LoVo (cell line): ENCODE results near the gene NLGN1.
A peak's percentile ranks its signal among the peaks of the same experiment; 100 is the strongest.
"Not testable (repeated sequence)": the region's sequence is repeated elsewhere in the genome, so short reads cannot be mapped to it uniquely, and the experiment has no call there.

ENCODE experiments used
- DNase-seq: peaks from one replicate; pipeline ENCODE4 v3.0.0-alpha.2; 2016; ENCODE audit warnings: low spot score

Gene NLGN1

GRCh38 chr3:173430576-173430975 lies 33.0 kb downstream of the NLGN1 start:
- DNase-seq: no peak

- DNase-seq: no peak
These were observed 41.5 kb downstream of the NLGN1 start for GRCh38 chr3:173439004-173439403.

- no peak for DNase-seq
These were observed 43.0 kb downstream of the NLGN1 start for GRCh38 chr3:173440514-173440913.

GRCh38 chr3:173451561-173451960 lies 54.0 kb downstream of the NLGN1 start:
- DNase-seq: not testable (repeated sequence)

GRCh38 chr3:173463250-173463649 lies 65.7 kb downstream of the NLGN1 start:
- no peak for DNase-seq

GRCh38 chr3:173465112-173465511 lies 67.6 kb downstream of the NLGN1 start:
- no peak for DNase-seq

GRCh38 chr3:173465898-173466678 lies 68.5 kb downstream of the NLGN1 start:
- DNase-seq: no peak

GRCh38 chr3:173467501-173467900 lies 70.0 kb downstream of the NLGN1 start:
- no peak for DNase-seq

GRCh38 chr3:173473237-173473636 lies 75.7 kb downstream of the NLGN1 start:
- no peak for DNase-seq

GRCh38 chr3:173479301-173479700 lies 81.8 kb downstream of the NLGN1 start:
- no peak for DNase-seq

GRCh38 chr3:173501931-173502489 lies 104.5 kb downstream of the NLGN1 start:
- no peak for DNase-seq

- DNase-seq: no peak
These were observed 105.5 kb downstream of the NLGN1 start for GRCh38 chr3:173502983-173503568.

GRCh38 chr3:173510565-173510964 lies 113.0 kb downstream of the NLGN1 start:
- DNase-seq: no peak

GRCh38 chr3:173513123-173513522 lies 115.6 kb downstream of the NLGN1 start:
- no peak for DNase-seq

- DNase-seq: peak; percentile 52
These were observed 131.6 kb downstream of the NLGN1 start for GRCh38 chr3:173529062-173529711.

- no peak for DNase-seq
These were observed 134.1 kb downstream of the NLGN1 start for GRCh38 chr3:173531602-173532001.

- DNase-seq: no peak
These were observed 140.9 kb downstream of the NLGN1 start for GRCh38 chr3:173538410-173538809.

GRCh38 chr3:173545590-173545989 lies 148.0 kb downstream of the NLGN1 start:
- DNase-seq: not testable (repeated sequence)

GRCh38 chr3:173547070-173547469 lies 149.5 kb downstream of the NLGN1 start:
- DNase-seq: no peak

- DNase-seq: no peak
These were observed 150.7 kb downstream of the NLGN1 start for GRCh38 chr3:173548261-173548660.

- DNase-seq: no peak
These were observed 155.0 kb downstream of the NLGN1 start for GRCh38 chr3:173552526-173552925.

GRCh38 chr3:173553635-173554280 lies 156.2 kb downstream of the NLGN1 start:
- DNase-seq: peak; percentile 14
